Kidney (tissue), 14 donors: ENCODE measurements around the gene LHCGR. TPM values are rescaled to one million over a fixed set of nuclear protein-coding genes. Genes with fewer than 3 reads are reported as not detected.

Experiments used
- DNase-seq, 5 donors: peaks; one replicate each; pipeline ENCODE4 v3.0.0-alpha.2; 2013 to 2020
- FAIRE-seq: peaks from 2 replicates; lab custom pipeline; 2012; peaks lifted over from hg19 to GRCh38; lab: Jason Lieb, UNC
- H3K27ac ChIP-seq, 2 donors: one replicate each; pipeline ENCODE4 v1.7.0; 2013; ENCODE audit warnings: low read depth in 2 of 2, low read length in 2 of 2, inconsistent platforms in 1 of 2
- H3K27me3 ChIP-seq: one replicate; pipeline ENCODE4 v1.7.1; 2013; ENCODE audit warnings: low read length, inconsistent platforms; ENCODE audit not compliant: control insufficient read depth, insufficient read depth
- H3K36me3 ChIP-seq, 3 donors: one replicate each; pipeline versions ENCODE4 v1.7.0 to v1.7.1; 2013; ENCODE audit warnings: low read length in 3 of 3, control low read depth in 1 of 3, inconsistent platforms in 1 of 3; ENCODE audit not compliant: insufficient read depth in 3 of 3, control insufficient read depth in 2 of 3
- H3K4me1 ChIP-seq, 3 donors: one replicate each; pipeline versions ENCODE4 v1.7.0 to v1.7.1; 2013; ENCODE audit warnings: low read length in 3 of 3, inconsistent platforms in 1 of 3, low read depth in 1 of 3; ENCODE audit not compliant: control insufficient read depth in 2 of 3, insufficient read depth in 2 of 3
- H3K4me3 ChIP-seq, 3 donors: one replicate each; pipeline versions ENCODE4 v1.7.0 to v1.8.1; 2013; ENCODE audit warnings: low read length in 3 of 3, control low read depth in 1 of 3, inconsistent platforms in 1 of 3
- H3K9ac ChIP-seq, 3 donors: one replicate each; pipeline versions ENCODE4 v1.7.0 to v1.7.1; 2013; ENCODE audit warnings: low read length in 3 of 3, control low read depth in 1 of 3, inconsistent platforms in 1 of 3
- H3K9me3 ChIP-seq, 3 donors: one replicate each; pipeline versions ENCODE4 v1.7.0 to v1.7.1; 2013; ENCODE audit warnings: low read length in 3 of 3, control low read depth in 1 of 3, inconsistent platforms in 1 of 3; ENCODE audit not compliant: control insufficient read depth in 2 of 3, insufficient read depth in 1 of 3
- intact Hi-C: fragments of 100-400 bp; cut with DNase I; formaldehyde crosslinking; loops from one replicate; pipeline ENCODE4 v1.11.1; 2022
- polyA plus RNA-seq: library from polyadenylated mRNA; stranded (reverse); fragments of 350-450 nt; fragmentation: Illumina TruSeq; extraction: RNeasy Lipid Tissue Mini Kit (QIAGEN cat#74804); gene quantifications from one replicate; pipeline ENCODE4 v1.2.3, GENCODE V29; 2014; ENCODE audit warnings: low read depth, low replicate concordance; ENCODE audit not compliant: insufficient read depth
- total RNA-seq: library from RNA; stranded (reverse); fragmentation: NEBNext Ultra II Directional; extraction: Animal tissue kit (Norgen Biotek cat#: 25700); gene quantifications from one replicate; pipeline ENCODE4 v1.2.1, GENCODE V29; 2021
- TF ChIP-seq, protein P1 (sequence below): IDR thresholded peaks from 3 replicates; pipeline ENCODE4 v1.5.1; 2012; ENCODE audit warnings: mild to moderate bottlenecking, moderate library complexity, borderline replicate concordance; ENCODE audit not compliant: insufficient read depth; ENCODE audit errors: extremely low read depth
- donor health status: control.
- donor health status: control.
- donor health status: control.
- donor health status: control.
- donor health status: control.
- donor health status: DM: yes; HTN: yes; CAD: no.
- donor health status: Normal renal cell carcinoma (clear cell type).

The LHCGR gene
- total and polyA plus RNA-seq, 2 donors from 2014 or later, result not detected

GRCh38 chr2:48771241-48772014, 15.9 kb upstream of the LHCGR start:
- TF ChIP-seq, protein P1, sequence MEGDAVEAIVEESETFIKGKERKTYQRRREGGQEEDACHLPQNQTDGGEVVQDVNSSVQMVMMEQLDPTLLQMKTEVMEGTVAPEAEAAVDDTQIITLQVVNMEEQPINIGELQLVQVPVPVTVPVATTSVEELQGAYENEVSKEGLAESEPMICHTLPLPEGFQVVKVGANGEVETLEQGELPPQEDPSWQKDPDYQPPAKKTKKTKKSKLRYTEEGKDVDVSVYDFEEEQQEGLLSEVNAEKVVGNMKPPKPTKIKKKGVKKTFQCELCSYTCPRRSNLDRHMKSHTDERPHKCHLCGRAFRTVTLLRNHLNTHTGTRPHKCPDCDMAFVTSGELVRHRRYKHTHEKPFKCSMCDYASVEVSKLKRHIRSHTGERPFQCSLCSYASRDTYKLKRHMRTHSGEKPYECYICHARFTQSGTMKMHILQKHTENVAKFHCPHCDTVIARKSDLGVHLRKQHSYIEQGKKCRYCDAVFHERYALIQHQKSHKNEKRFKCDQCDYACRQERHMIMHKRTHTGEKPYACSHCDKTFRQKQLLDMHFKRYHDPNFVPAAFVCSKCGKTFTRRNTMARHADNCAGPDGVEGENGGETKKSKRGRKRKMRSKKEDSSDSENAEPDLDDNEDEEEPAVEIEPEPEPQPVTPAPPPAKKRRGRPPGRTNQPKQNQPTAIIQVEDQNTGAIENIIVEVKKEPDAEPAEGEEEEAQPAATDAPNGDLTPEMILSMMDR, result no peak
- DNase-seq, result peak in 1 of 5 donors; percentile 16
- peak; percentile 91 for FAIRE-seq

DNA sequence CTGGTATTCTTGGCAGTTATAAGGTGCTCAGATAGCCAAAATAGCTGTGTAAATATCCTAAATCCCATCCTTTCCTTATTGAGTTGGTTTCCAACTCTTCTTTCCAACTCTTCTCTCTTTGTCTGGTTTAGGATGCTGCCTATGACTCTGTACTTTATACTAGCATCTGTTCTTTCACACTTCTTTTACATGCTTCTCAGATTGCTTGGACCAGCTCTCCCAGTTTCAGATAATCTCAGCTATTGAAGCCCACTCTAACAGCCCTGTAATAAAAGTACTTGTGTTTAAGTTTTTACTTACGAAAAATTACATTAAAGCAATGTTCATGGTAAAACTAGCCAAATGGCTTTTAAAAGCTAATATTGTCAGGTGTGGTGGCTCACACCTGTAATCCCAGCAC, 14.7 kb upstream of the LHCGR start:
- Histone ChIP-seq H3K4me3 (no peak overlapping the region), H3K36me3 (no peaks in the 10 kb centered on the region), H3K9me3 (no peaks in the 10 kb centered on the region), H3K27me3 (no peaks in the 10 kb centered on the region), H3K4me1 (no peaks in the 10 kb centered on the region), H3K9ac (no peak overlapping the region), H3K27ac (no peak overlapping the region)
- intact Hi-C loops, result no loop called here
- no peak for DNase-seq
- TF ChIP-seq, protein P1, result no peak
- no peak for FAIRE-seq

More at GRCh38 chr2:48771241-48772014, 15.9 kb upstream of the LHCGR start:
- H3K4me1 ChIP-seq, result no peaks in the 10 kb centered on the region
- H3K9ac ChIP-seq, result no peak overlapping the region
- no peaks in the 10 kb centered on the region for H3K27me3 ChIP-seq
- H3K4me3 ChIP-seq, result no peak overlapping the region
- H3K36me3 ChIP-seq, result no peaks in the 10 kb centered on the region
- intact Hi-C loops, result no loop called here
- H3K9me3 ChIP-seq, result no peaks in the 10 kb centered on the region
- H3K27ac ChIP-seq, result peak overlapping the region in 1 of 2 donors; percentile 20

DNA sequence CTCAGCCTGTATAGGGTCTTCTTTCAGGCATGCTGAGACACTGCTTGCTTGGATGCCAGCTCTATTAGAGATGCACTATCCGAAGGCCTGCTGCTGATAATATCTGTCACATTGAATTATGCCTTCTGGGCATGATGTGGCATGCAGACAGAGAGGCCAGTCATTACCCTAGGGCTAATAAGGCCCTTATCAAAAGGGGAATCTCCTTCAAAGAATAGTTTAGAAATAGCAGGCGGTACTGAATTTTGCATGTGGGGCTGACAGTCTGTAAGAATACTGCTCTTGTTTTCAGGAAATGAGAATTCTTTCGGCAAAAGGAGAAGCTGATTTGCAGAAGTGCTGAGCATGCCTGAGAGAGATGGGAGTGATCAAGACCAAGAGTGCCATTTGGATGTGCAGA, 13.1 kb upstream of the LHCGR start:
- DNase-seq (no peak), FAIRE-seq (no peak)
- Histone ChIP-seq H3K4me1 (no peaks in the 10 kb centered on the region), H3K9me3 (no peaks in the 10 kb centered on the region), H3K27me3 (no peaks in the 10 kb centered on the region), H3K27ac (no peak overlapping the region), H3K9ac (no peak overlapping the region), H3K4me3 (no peak overlapping the region), H3K36me3 (no peaks in the 10 kb centered on the region)
- TF ChIP-seq, protein P1, result no peak
- intact Hi-C loops, result no loop called here
